Measurements from ENCODE around the gene COP1. TPM values are rescaled to one million over a fixed set of nuclear protein-coding genes. Genes with fewer than 3 reads are reported as not detected.

The COP1 gene
- total and polyA plus RNA-seq, 2 of the 13 experiments (the other 11 are each of a cell fraction or from before 2014, with no cell fraction given), result 20.5 to 51.3 TPM

DNA sequence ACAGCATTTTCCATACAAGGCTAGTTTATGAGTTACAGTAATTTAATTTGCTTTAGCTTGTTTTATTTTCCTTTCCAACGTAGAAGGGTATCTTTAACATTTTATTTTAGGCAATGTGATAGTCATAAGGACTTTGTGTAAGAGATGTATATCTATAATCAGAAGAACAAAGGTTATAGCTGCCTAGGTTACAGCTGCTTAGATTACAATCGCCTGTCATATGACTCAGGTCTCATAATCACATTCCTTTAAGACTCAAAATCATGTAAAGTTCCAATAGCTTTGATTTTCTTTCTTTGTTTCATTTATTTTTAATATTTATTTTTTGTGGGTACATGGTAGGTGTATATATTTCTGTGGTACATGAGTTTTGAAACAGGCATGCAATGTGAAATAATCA, 37.8 kb upstream of the COP1 start (continued):
- TF ChIP-seq, protein P1, sequence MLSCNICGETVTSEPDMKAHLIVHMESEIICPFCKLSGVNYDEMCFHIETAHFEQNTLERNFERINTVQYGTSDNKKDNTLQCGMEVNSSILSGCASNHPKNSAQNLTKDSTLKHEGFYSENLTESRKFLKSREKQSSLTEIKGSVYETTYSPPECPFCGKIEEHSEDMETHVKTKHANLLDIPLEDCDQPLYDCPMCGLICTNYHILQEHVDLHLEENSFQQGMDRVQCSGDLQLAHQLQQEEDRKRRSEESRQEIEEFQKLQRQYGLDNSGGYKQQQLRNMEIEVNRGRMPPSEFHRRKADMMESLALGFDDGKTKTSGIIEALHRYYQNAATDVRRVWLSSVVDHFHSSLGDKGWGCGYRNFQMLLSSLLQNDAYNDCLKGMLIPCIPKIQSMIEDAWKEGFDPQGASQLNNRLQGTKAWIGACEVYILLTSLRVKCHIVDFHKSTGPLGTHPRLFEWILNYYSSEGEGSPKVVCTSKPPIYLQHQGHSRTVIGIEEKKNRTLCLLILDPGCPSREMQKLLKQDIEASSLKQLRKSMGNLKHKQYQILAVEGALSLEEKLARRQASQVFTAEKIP (CRISPR knock-in tag; IDR thresholded peaks at IDR 0.05; ENCODE audit: borderline replicate concordance), result no peak
- no peak for TF ChIP-seq RORA (CRISPR knock-in tag; IDR thresholded peaks at IDR 0.05)
- TF ChIP-seq ZBTB8A (CRISPR knock-in tag; IDR thresholded peaks at IDR 0.05; ENCODE audit: borderline replicate concordance, low read depth), result no peak
- TF ChIP-seq, protein P2, sequence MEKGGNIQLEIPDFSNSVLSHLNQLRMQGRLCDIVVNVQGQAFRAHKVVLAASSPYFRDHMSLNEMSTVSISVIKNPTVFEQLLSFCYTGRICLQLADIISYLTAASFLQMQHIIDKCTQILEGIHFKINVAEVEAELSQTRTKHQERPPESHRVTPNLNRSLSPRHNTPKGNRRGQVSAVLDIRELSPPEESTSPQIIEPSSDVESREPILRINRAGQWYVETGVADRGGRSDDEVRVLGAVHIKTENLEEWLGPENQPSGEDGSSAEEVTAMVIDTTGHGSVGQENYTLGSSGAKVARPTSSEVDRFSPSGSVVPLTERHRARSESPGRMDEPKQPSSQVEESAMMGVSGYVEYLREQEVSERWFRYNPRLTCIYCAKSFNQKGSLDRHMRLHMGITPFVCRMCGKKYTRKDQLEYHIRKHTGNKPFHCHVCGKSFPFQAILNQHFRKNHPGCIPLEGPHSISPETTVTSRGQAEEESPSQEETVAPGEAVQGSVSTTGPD (CRISPR knock-in tag; IDR thresholded peaks at IDR 0.05), result no peak

DNA sequence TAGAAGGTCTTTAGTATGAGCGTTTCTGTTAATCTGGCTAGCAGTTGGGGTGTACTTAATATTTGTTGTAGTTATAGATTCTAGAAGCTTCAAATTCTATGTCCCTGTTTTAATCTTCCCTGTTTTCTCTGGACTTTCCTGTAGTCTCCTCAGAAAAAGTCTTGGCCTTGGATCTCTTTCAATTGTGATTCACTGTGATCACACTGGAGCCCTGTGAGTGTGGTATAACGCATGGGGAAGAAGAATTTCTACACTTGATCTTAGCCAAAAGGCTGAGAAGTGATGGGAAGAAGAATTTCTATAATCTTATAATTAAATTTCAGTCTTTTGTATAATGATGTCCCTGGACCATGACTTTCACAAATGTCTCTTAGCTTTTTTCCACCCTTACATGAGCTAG, 36.7 kb upstream of the COP1 start:
- TF ChIP-seq SNAPC2 (CRISPR knock-in tag; IDR thresholded peaks at IDR 0.05) (no peak), FOSL2 (CRISPR knock-in tag; IDR thresholded peaks at IDR 0.05) (no peak), ZNF780A (CRISPR knock-in tag; IDR thresholded peaks at IDR 0.05) (no peak), ZNF660 (CRISPR knock-in tag; IDR thresholded peaks at IDR 0.05; ENCODE audit: borderline replicate concordance, low read depth) (no peak), SP5 (CRISPR knock-in tag; IDR thresholded peaks at IDR 0.05; ENCODE audit: borderline replicate concordance, low read depth) (no peak), ZNF709 (CRISPR knock-in tag; IDR thresholded peaks at IDR 0.05) (no peak)
- TF ChIP-seq, protein P3, sequence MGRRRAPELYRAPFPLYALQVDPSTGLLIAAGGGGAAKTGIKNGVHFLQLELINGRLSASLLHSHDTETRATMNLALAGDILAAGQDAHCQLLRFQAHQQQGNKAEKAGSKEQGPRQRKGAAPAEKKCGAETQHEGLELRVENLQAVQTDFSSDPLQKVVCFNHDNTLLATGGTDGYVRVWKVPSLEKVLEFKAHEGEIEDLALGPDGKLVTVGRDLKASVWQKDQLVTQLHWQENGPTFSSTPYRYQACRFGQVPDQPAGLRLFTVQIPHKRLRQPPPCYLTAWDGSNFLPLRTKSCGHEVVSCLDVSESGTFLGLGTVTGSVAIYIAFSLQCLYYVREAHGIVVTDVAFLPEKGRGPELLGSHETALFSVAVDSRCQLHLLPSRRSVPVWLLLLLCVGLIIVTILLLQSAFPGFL (CRISPR knock-in tag; IDR thresholded peaks at IDR 0.05), result no peak
- DNase-seq (ENCODE audit: low spot score), result no peak
- intact Hi-C loops (cut with micrococcal nuclease; ENCODE audit: unreplicated experiment) (no loop called here), in situ Hi-C loops (cut with HindIII; ENCODE audit: extremely low pct_ligation_motif_present, low pct_unique_long_range_greater_than_20kb) (no loop called here)
- FAIRE-seq, result no peak
- ChIA-PET POLR2A (no interaction called here), CTCF (ENCODE audit: low intra/inter-chr PET ratio, low total read pairs) (no interaction called here)
- Histone ChIP-seq H2AFZ (ENCODE audit: low read length) (no peak overlapping the region), H3K4me1 (ENCODE audit: insufficient read depth, low read length) (no peaks in the 10 kb centered on the region), H3K36me3 (replicated peaks in 1 of 2; ENCODE audit: control insufficient read depth in 1 of 2, insufficient read depth in 2 of 2, low read length in 2 of 2) (no peaks in the 10 kb centered on the region), H3K4me3 (replicated peaks in 1 of 3; ENCODE audit: insufficient read depth in 1 of 3, low read depth in 2 of 3, low read length in 3 of 3) (no peak overlapping the region), H3K9ac (ENCODE audit: insufficient read depth, low read depth, low read length) (no peak overlapping the region), H3K79me2 (ENCODE audit: insufficient read depth, low read length) (no peaks in the 10 kb centered on the region), H3K9me3 (ENCODE audit: low read length) (no peaks in the 10 kb centered on the region), H3K27ac (ENCODE audit: extremely low read length, insufficient read depth, low read length) (no peak overlapping the region), H3K27me3 (ENCODE audit: control insufficient read depth in 1 of 2, insufficient read depth in 2 of 2, low read length in 2 of 2) (no peaks in the 10 kb centered on the region), H4K20me1 (ENCODE audit: insufficient read depth, low read length) (no peaks in the 10 kb centered on the region), H3K4me2 (ENCODE audit: low read depth, low read length) (no peak overlapping the region)
- no TSS peak for BruUV-seq (replicated peaks)
- no peak for ATAC-seq
- 3% methylated on average over 2 of the region's 2 CpGs for WGBS (ENCODE audit: low lambda C conversion rate)

All from HepG2 (cell line).